GM10266 (cell line): ENCODE data around the gene SLIT1.

Experiments
- DNase-seq: peaks from one replicate; pipeline ENCODE4 v3.0.0; 2012; ENCODE audit errors: extremely low spot score
- TF ChIP-seq, protein P1 (sequence below): IDR thresholded peaks from 2 replicates; pipeline ENCODE4 v1.5.1; 2012; ENCODE audit warnings: mild to moderate bottlenecking, low read depth; ENCODE audit not compliant: control insufficient read depth, insufficient read depth; ENCODE audit errors: missing control alignments

The SLIT1 gene

DNA sequence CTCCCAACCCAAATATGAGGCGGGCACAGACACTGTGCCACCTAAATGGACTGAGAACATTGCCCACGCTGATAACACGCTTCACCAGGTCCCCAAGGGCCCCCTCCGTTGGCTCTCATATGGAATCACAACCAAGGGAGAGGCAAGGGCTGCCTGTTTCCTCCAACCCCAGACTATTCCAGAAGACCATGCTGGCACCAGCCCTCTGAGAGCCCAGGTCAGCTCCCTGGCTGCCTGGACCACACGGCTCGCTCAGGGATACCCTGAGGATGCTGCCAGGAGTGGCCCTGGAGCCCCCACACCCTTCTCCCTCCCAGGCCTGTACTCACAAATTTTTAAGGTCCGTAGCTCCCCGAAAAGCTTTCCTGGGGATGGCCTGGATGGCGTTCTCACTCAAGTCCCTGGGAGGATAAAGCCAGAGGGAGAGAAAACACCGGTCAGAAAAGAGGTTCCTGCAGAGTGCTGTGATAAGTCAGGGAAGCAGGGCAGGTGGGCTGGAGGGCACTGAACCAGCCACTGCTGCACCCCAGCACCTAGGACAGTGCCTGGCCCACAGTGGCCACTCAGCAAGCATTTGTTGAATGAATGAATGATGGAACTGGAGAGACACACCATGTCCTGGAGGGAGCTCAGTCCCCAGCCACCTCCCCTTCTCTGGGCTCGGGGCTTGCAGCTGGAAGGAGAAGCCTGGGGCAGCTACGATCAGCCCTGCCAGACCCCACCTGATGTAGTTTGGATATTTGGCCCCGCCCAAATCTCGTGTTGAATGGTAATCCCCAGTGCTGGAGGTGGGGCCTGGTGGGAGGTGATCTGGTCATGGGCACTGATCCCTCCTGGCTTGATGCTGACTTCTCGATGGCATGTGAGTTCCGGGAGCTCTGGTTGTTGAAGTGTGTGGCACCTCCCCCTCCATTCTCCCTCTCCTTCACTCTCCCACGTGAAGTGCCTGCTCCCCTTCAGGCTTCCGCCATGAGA, 119.8 kb downstream of the SLIT1 start:
- DNase-seq = no peak
- TF ChIP-seq, protein P1, sequence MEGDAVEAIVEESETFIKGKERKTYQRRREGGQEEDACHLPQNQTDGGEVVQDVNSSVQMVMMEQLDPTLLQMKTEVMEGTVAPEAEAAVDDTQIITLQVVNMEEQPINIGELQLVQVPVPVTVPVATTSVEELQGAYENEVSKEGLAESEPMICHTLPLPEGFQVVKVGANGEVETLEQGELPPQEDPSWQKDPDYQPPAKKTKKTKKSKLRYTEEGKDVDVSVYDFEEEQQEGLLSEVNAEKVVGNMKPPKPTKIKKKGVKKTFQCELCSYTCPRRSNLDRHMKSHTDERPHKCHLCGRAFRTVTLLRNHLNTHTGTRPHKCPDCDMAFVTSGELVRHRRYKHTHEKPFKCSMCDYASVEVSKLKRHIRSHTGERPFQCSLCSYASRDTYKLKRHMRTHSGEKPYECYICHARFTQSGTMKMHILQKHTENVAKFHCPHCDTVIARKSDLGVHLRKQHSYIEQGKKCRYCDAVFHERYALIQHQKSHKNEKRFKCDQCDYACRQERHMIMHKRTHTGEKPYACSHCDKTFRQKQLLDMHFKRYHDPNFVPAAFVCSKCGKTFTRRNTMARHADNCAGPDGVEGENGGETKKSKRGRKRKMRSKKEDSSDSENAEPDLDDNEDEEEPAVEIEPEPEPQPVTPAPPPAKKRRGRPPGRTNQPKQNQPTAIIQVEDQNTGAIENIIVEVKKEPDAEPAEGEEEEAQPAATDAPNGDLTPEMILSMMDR = no peak

DNA sequence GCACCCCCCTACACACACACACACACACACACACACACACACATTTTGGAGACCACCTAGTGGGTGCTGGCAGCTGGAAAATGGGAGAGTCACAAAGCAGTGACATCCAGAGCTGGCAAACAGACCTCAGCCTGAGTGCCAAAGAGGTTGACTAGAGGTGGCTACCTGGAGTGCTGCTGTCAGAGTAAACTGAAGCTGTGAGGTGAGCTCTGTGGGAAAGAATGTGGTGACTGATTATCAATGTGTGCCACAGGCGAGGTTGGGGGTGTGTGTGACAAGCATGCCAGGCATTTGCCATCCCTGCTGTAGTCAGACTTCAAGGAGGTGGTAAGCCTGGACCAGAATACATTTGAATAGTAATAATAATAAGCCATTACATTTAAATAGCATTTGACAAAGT, 120.6 kb downstream of the SLIT1 start:
- TF ChIP-seq, protein P1 = no peak
- DNase-seq = no peak

DNA sequence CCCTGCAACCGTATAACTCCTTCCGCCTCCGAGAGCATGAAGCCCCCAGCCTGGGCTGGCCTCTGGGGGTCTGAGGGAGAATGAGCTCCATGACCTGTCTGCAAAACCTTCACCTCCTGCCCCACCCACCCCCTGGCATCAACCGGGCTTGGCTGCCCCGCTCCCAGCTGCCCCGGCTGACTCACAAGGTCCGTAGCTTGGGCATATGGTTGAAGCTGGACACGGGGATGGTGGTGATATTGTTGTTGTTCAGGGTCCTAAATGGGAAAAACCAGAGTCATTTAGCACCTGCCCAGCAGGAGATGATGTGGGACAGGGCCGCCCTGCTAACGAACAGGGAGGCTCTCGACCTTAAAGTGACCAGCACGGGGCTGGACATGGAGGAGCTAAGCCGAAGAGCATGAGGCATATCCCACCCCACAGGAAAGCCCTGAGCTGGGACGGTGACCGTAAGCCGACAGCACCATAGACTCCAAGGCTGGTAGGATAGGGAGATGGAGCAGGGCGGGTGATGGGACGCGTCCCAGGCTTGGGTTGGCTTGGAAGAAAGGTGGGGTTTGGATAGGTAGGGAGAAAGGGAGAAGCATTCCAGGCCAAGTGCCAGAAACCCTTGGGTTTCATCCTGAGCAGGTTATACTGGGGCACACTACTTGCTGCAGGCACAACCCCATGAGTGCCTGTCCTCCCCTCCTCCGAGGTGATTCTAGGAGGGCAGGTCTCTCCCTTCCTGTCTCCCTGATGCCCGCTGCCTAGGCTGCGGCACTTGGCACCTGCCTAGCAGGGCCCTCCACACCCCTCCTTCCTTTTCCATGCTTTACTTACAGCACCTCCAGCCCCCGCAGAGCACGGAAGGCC, 121.5 kb downstream of the SLIT1 start:
- DNase-seq = no peak
- TF ChIP-seq, protein P1 = no peak

DNA sequence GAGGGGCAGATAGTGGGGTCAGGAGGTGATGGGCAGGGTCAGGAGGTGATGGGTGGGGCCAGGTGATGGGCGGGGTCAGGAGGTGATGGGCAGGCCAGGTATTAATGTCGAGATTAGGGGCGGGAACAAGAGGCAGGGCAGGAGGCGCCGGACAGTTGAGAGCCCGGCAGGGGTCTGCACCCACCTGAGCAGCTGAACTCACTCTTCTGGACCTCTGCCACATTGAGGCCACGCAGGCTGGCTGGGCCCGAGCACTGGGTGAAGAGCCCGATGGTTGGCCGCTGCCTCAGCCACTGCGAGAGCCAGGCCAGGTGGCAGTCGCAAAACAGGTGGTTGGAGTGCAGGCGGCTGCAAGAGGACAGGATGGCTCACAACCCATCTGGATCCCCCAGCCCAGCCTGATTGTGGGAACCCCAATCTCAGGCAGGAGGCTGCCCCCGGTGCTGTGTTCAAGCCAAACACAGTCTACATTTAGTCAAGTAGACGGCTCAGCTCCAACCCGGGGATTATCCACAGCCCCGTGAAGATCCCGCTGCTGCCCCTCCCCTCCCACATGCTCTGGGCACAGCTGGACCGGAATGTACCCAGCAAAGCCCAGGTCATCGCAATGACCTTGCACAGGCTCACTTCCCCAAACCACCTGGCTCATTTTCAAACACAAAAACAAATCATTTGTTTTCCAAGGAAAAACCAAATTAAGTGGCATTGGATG, 122.3 kb downstream of the SLIT1 start:
- DNase-seq = no peak
- TF ChIP-seq, protein P1 = no peak

DNA sequence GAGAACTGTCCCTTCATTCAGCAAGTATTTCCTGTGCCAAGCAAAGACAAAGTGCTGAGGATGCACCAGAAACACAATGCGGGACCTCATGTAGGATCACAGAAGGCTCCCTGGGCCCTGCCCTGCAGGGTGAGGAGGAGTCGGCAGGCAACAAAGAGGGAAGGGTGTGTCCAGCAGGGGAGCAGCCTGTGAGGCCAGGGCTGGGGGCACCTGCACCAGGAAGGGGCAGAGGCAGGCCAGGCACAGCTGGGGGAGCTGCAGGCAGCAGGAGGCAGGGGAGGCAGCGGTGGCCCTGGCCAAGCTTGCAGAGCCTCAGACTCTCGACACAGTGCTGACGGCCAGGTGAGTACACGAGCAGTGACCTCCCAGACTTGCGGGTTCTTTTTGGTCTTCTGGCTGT, 123.3 kb downstream of the SLIT1 start:
- no peak for DNase-seq

DNA sequence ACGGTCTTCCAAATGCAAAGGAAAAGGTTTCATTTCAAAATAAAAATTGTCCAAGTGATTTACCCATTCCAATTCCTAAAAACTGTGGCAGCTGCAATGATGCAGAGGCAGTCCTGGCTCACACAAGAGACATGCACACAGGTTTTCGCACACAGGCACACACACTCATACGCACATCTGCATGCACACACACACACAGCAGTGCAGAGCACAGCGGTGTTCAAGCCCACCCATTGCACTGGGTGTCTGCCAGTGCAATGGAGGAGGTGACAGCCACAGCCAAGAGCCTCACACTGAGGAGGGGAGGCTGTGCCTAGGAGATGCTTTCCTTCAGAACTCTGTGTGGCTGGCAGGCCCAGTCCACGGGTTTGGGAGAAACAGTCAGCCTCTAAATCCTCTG, 123.7 kb downstream of the SLIT1 start:
- DNase-seq = no peak
- TF ChIP-seq, protein P1 = no peak

More for the DNA sequence above, 123.3 kb downstream of the SLIT1 start:
- TF ChIP-seq, protein P1 = no peak
